Activated T-cell treated with anti-CD3 and anti-CD28 coated beads, Interleukin-2, amount 50 U/mL, for 4 hours (primary cell): ENCODE results near the gene ADAM23. TPM values are rescaled to one million over a fixed set of nuclear protein-coding genes. Genes with fewer than 3 reads are reported as not detected.

Experiments used
- ATAC-seq, 2 donors: fragments of 200-7000 bp; cut with Tn5 transposase; one replicate each; pipeline ENCODE4 v1.10.0; 2021
- DNase-seq: peaks from one replicate; pipeline ENCODE4 v3.0.0-alpha.2; 2020
- H3K27me3 Mint-ChIP-seq: one replicate; pipeline ENCODE4 v1.8.0; 2021; ENCODE audit warnings: low read depth, mixed read lengths
- H3K36me3 Mint-ChIP-seq: one replicate; pipeline ENCODE4 v1.8.0; 2022; ENCODE audit warnings: mixed read lengths; ENCODE audit not compliant: insufficient read depth
- H3K4me1 Mint-ChIP-seq: one replicate; pipeline ENCODE4 v1.8.0; 2021; ENCODE audit warnings: low read depth, mixed read lengths
- H3K4me3 Mint-ChIP-seq: one replicate; pipeline ENCODE4 v1.8.0; 2021; ENCODE audit warnings: mild to moderate bottlenecking, moderate library complexity, mixed read lengths
- H3K9me3 Mint-ChIP-seq: one replicate; pipeline ENCODE4 v1.8.0; 2021; ENCODE audit warnings: mixed read lengths
- total RNA-seq, 3 donors: library from RNA; stranded (reverse); gene quantifications; one replicate each; pipeline ENCODE4 v1.2.1, GENCODE V29; 2021

The ADAM23 gene
- total RNA-seq, 3 donors from 2014 or later = 0.25 to 1.2 (median 0.87) TPM

DNA sequence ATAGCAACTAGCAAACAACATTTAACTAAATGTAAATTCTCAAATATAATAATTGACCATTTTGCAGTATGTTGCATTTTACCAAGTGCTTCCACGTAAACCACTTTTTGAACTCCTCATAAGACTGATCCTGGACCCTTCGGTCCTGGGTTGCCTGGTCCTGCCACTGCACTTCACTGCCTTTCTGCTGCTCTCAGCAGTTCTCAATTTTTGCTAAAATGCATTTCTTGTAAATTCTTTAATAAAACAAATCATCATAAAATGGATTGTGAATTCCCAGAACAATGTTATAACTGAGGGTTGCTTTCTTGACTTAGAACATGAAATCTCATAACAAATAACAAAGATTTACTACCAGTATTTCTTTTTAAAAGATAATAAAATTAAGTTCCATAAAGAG lies 12.9 kb upstream of the ADAM23 start:
- Mint-ChIP-seq H3K27me3 (peaks cover 1% of the 10 kb centered on the region), H3K4me3 (no peak overlapping the region), H3K9me3 (no peaks in the 10 kb centered on the region), H3K36me3 (no peaks in the 10 kb centered on the region), H3K4me1 (no peaks in the 10 kb centered on the region)
- DNase-seq = no peak
- ATAC-seq = no peak

DNA sequence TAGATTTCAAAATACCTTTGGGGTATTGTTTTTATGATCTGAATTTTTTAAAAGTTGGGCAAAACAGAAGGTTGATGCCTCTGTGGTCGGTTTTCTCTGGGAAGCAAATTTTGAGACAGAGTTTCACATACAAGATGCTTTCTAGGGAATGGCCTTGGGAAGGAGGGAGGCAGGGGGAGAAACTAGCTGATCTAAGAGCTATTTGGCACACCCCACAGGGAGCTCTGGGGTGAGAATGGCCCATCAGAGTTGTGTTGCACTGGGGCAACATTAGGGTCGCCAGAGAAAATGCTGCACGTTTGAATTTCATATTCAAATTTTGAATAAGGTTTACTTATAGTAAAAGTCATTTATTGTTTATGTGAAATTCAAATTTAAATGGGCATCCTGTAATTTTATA lies 11.9 kb upstream of the ADAM23 start:
- DNase-seq = no peak
- no peak for ATAC-seq
- H3K4me3 Mint-ChIP-seq = no peak overlapping the region
- H3K36me3 Mint-ChIP-seq = no peaks in the 10 kb centered on the region
- no peaks in the 10 kb centered on the region for H3K9me3 Mint-ChIP-seq
- H3K4me1 Mint-ChIP-seq = no peaks in the 10 kb centered on the region
- peaks cover 1% of the 10 kb centered on the region for H3K27me3 Mint-ChIP-seq

DNA sequence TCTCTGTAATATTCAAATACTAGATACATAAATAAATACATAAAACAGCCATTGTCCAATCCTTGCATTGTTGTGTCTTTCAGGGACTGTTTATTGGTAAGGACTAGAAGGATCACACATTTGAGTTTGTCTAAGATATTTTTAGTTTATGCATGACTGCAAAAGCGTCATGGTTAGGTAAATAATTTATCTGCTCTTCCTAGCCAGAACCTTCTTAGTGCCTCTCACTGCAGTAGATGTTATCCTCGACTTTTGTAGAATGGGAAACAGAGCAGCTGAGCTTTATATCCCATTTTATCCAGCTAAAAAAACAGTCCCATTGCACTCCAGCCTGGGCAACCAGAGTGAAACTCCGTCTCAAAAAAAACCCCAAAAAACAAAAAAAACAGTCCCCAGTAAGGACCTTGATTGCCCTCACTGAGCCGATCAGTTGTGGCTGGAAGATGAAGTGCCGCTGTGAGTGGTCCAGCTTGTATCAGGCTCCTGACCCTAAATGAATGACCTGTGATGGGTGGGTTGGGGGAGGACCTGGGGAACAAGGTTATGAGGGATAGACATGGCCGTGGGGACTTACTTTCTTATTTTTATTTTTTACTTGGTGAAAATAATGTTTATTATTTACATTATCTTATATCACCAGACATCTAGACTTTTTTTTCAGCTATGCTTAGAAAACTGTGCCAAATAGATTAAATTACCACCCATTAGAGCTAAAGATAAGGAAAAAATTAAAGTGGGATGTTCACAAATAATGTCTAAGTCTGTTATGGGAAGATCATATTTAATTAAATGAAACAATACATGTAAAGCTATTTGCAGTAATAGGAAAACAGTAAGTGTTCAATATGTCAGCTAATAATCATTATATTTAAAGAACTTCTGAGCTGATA lies 10.9 kb upstream of the ADAM23 start:
- Mint-ChIP-seq H3K36me3 (no peaks in the 10 kb centered on the region), H3K27me3 (peaks cover 3% of the 10 kb centered on the region), H3K4me3 (no peak overlapping the region), H3K4me1 (no peaks in the 10 kb centered on the region), H3K9me3 (no peaks in the 10 kb centered on the region)
- DNase-seq (no peak), ATAC-seq (no peak)

DNA sequence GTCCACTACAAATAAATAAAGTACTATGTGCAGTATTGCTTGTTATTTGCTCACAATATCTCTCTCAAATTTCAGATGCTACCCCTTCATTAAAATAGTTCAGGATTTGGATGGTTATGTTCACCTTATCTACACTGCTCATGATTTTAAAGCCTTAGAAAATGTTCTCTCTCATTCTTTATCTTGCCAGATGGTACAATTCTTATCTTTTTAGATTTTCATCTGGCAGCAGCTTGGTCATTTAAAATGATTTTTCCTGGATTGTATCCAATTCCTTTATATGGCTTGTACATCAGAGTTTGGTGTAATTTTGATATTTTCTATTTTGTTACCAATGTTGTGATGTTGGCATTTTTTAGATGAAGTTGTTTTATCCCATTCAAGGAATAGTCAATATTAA lies 10.1 kb upstream of the ADAM23 start:
- ATAC-seq = no peak
- Mint-ChIP-seq H3K27me3 (peaks cover 7% of the 10 kb centered on the region), H3K36me3 (no peaks in the 10 kb centered on the region), H3K4me1 (no peaks in the 10 kb centered on the region), H3K4me3 (no peak overlapping the region), H3K9me3 (no peaks in the 10 kb centered on the region)
- no peak for DNase-seq

DNA sequence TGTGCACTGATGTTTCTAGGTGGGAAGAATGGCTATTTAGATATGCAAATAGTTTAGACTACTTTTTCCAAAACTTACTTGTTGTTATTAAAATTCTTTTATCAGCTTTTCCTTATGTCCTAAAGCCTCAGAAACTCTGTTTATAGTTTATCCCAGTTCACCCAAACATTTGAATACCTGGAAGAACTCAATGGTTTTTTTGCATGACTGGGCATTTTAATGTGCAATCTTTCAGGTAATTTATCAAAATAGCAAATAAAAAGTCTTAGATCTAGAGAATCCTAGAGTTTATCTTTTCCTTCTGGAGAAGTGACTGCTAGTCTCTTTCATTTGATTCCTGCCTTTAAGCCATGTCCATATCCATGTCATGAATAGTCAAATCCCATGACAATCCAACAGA lies 9.6 kb upstream of the ADAM23 start:
- Mint-ChIP-seq H3K27me3 (peaks cover 12% of the 10 kb centered on the region), H3K4me3 (no peak overlapping the region), H3K9me3 (no peaks in the 10 kb centered on the region), H3K36me3 (no peaks in the 10 kb centered on the region), H3K4me1 (no peaks in the 10 kb centered on the region)
- no peak for DNase-seq
- ATAC-seq = no peak

DNA sequence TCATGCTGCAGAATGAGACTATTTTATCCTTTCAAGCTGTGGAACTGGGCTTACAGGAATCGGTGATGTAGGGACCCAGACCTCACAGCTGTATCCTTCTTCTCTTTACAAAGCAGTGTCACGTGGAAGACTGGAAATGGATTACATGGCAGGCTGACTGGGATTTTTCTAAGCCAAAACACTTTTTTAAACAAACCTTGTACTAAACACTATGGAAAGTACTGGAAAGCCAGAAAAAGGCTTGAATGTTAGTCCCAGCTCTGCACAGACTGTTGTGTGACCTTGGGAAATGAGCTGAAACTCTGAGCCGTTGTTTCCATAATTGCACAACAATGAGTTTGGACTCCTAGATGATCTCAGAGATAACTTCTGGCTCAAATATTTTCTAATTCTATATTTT lies 7.6 kb upstream of the ADAM23 start:
- Mint-ChIP-seq H3K9me3 (no peaks in the 10 kb centered on the region), H3K4me3 (no peak overlapping the region), H3K27me3 (peaks cover 20% of the 10 kb centered on the region), H3K36me3 (no peaks in the 10 kb centered on the region), H3K4me1 (no peaks in the 10 kb centered on the region)
- no peak for DNase-seq
- ATAC-seq = no peak

DNA sequence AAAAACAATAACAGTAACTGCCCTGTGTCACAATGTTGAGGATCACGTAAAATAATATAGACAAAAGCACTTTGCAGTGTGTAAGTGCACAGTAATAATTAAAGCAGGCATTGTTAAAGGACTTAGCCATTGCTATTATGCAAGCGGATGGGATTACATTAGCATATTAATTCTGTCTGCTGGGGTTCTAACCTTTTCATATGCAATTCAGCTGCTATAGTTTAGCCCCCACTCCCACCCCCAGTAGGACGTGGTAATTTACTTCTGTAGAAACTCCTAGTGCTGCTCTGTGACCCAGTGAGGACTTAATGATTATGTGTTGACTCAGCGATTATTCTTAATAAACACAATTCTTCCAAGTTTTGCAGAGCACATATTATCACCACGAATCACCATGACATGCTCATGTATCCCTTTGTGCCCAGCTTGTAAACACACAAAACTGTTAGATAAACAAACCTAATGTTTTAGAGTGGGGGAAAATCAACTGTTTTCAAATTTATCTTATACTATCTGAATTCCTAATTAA lies 5.1 kb upstream of the ADAM23 start:
- no peak for ATAC-seq
- Mint-ChIP-seq H3K27me3 (peaks cover 36% of the 10 kb centered on the region), H3K36me3 (no peaks in the 10 kb centered on the region), H3K9me3 (no peaks in the 10 kb centered on the region), H3K4me3 (no peak overlapping the region), H3K4me1 (peaks cover 6% of the 10 kb centered on the region)
- no peak for DNase-seq

DNA sequence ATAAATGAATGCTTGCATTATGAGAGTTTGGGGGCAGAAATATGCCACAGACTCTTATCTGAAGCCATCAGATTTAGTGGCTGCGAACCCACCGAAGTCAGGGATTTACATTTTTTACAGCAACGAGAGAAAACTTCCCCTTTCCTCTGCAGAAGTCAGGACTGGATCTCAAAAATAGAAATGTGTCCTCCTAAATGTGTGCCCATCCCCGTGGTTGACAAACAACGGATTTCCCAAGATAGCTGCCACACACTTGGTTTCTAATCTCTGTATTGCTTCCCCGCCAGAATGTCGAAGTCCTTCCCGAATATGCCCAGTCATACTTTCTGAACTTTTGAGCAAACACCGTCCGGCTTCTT lies 879 bp upstream of the ADAM23 start:
- Mint-ChIP-seq H3K4me3 (peak overlapping the region; percentile 73), H3K4me1 (peaks cover 10% of the 10 kb centered on the region), H3K36me3 (no peaks in the 10 kb centered on the region), H3K9me3 (no peaks in the 10 kb centered on the region), H3K27me3 (peaks cover 60% of the 10 kb centered on the region)
- no peak for DNase-seq
- no peak for ATAC-seq

DNA sequence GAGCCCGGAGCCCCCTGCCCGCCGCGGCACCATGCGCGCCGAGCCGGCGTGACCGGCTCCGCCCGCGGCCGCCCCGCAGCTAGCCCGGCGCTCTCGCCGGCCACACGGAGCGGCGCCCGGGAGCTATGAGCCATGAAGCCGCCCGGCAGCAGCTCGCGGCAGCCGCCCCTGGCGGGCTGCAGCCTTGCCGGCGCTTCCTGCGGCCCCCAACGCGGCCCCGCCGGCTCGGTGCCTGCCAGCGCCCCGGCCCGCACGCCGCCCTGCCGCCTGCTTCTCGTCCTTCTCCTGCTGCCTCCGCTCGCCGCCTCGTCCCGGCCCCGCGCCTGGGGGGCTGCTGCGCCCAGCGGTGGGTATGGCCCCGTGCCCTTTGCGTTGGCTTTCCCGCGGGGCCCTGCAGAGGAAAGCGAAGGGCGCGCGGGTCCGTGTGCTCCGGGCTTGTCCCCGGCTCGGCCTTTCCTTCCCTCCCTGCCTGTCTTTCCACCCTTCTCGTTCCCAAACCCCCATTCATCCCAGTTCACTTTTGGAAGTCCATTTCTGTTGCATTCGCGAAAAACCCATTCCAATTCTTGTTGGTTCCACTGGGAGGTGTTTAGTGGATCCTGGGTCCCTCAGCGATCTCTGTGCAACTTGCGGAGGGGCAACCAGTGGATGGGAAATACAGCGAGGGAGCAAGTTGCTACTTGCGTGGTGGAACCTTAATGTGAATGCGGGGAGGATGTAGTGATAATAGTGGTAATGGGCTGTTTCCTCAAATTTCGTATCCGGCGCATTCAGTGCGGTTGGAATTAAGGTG lies 599 bp downstream of the ADAM23 start:
- Mint-ChIP-seq H3K27me3 (peaks cover 58% of the 10 kb centered on the region), H3K36me3 (no peaks in the 10 kb centered on the region), H3K4me1 (peaks cover 10% of the 10 kb centered on the region), H3K9me3 (no peaks in the 10 kb centered on the region), H3K4me3 (peak overlapping the region; percentile 79)
- peak; percentile 66 to 75 for ATAC-seq
- DNase-seq = no peak

DNA sequence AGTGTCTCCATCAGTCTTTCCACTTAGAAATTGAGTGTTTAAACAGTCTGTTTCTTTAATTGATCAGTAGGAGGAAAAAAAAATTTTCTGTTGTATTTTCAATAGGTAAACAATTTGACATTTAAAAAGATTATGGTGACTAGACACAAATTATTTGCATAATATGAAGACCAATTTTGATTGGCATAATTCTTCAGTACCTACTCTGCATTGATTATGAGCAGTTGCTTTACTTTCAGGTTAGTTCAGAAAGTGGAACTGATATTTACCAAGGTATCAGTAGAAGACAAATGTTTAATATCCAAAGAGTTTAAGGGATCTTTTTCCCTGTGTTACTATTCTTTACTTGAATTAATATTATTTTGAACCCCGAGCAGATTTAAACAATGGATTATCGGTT lies 2.6 kb downstream of the ADAM23 start:
- no peak for DNase-seq
- Mint-ChIP-seq H3K4me1 (peaks cover 10% of the 10 kb centered on the region), H3K4me3 (no peak overlapping the region), H3K36me3 (no peaks in the 10 kb centered on the region), H3K9me3 (no peaks in the 10 kb centered on the region), H3K27me3 (peaks cover 56% of the 10 kb centered on the region)
- ATAC-seq = no peak

DNA sequence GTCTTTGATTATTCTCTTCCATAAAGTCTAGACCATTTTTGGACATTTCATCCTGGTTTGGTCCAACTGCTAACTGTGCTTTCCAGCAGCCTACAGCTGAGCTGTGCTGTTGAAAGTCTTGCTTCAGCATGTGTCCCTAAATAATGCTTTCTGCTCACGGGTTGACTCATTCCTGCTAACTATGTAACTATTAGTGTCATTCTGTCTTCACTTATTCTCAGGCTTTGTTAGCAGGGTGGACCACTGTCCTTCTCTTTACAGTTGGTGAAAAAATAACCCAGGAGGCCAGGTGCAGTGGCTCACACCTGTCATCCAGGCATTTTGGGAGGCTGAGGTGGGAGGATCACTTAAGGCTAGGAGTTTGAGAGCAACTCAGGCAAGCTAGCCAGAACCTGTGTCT lies 8.9 kb downstream of the ADAM23 start:
- no peak for ATAC-seq
- DNase-seq = no peak
- H3K4me1 Mint-ChIP-seq = no peaks in the 10 kb centered on the region
- no peaks in the 10 kb centered on the region for H3K9me3 Mint-ChIP-seq
- no peaks in the 10 kb centered on the region for H3K36me3 Mint-ChIP-seq
- no peak overlapping the region for H3K4me3 Mint-ChIP-seq
- peaks cover 29% of the 10 kb centered on the region for H3K27me3 Mint-ChIP-seq

DNA sequence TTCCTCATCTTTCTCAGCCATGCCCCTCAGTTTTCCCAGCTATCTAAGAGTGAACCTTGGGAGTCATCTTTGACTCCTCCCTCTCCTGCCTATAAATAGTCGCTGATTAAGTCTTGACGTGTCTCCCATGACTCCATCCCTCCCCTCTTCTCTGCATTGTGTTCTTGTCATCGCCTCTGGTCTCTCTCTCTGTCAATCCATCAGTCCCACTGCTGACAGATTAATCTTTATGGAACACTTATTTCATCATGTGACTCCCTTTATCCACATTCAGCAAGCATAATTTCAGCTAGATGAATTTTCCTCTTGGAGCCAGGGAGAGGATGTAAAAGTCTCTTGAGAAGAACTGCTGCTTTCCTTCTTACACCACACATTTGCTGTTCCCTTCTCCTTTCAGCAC lies 9.4 kb downstream of the ADAM23 start:
- H3K36me3 Mint-ChIP-seq = no peaks in the 10 kb centered on the region
- H3K4me1 Mint-ChIP-seq = no peaks in the 10 kb centered on the region
- H3K27me3 Mint-ChIP-seq = peaks cover 26% of the 10 kb centered on the region
- H3K4me3 Mint-ChIP-seq = no peak overlapping the region
- no peak for DNase-seq
- ATAC-seq = no peak
- no peaks in the 10 kb centered on the region for H3K9me3 Mint-ChIP-seq

DNA sequence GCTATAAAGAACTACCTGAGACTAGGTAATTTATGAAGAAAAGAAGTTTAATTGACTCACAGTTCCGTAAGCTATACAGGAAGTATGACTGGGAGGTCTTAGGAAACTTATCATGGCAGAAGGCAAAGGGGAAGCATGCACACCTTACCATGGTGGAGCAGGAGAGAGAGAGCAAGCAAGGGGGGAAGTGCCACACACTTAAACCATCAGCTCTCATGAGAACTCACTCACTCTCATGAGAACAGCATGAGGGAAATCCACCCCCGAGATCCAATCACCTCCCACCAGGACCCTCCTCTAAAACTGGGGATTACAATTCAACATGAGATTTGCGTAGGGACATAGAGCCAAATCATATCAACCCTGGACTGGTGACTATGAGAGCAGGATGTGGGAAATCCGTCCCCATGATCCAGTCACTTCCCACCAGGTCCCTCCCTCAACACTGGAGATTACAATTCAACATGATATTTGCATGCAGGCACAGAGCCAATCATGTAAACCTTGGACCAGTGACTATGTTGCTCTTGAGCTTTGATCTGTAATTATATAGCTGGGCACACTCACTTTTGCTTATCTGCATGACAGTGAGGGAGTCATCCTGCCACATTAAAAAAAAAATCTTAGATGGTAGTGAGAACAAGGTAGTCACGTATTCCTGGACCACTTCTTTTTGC lies 12.9 kb downstream of the ADAM23 start:
- Mint-ChIP-seq H3K27me3 (peaks cover 23% of the 10 kb centered on the region), H3K9me3 (no peaks in the 10 kb centered on the region), H3K36me3 (no peaks in the 10 kb centered on the region), H3K4me1 (no peaks in the 10 kb centered on the region), H3K4me3 (no peak overlapping the region)
- ATAC-seq (no peak), DNase-seq (no peak)

DNA sequence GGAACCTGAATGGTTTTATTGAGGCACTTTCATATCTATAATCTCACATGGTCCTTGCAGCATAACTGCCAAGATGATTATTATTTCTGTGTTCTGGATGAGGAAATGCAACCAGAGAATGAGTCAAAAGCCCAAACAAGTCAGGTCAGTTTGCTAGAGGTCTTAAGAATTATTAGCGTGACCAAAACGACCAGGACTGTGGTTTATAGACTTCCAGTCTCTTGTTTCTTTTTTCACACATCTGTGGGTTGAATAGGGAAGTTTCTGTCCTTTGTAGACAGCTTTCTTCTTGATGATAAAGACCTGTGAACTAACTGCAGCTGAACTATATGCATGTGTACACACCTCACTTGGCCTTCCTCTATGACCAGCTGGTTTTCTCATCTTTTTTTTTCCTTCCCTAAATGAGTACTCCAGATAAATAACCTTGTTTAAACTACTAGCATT lies 13.9 kb downstream of the ADAM23 start:
- H3K9me3 Mint-ChIP-seq = no peaks in the 10 kb centered on the region
- H3K36me3 Mint-ChIP-seq = no peaks in the 10 kb centered on the region
- ATAC-seq (no peak), DNase-seq (no peak)
- no peak overlapping the region for H3K4me3 Mint-ChIP-seq
- H3K27me3 Mint-ChIP-seq = peaks cover 23% of the 10 kb centered on the region
- peaks cover under 1% of the 10 kb centered on the region for H3K4me1 Mint-ChIP-seq
